K562 (cell line): ENCODE measurements around the gene CD9. TPM values are rescaled to one million over a fixed set of nuclear protein-coding genes. Genes with fewer than 3 reads are reported as not detected.

ENCODE experiments used
- CBFA2T3 ChIP-seq: fragments of 450-650 bp; IDR thresholded peaks from 2 replicates; pipeline ENCODE4 v1.6.1; 2017
- ETV1 ChIP-seq: fragments of 450-650 bp; conservative IDR thresholded peaks from 2 replicates; pipeline ENCODE4 v1.6.1; 2016; ENCODE audit warnings: missing genetic modification characterization, control low read depth, low read depth, missing compliant biosample characterization
- HDAC1 ChIP-seq, 2 experiments: fragments of 450-650 bp; IDR thresholded peaks; 2 replicates each; pipeline ENCODE4 v1.6.1; 2016 to 2017; ENCODE audit warnings: inconsistent platforms in 1 of 2, mild to moderate bottlenecking in 1 of 2, moderate library complexity in 1 of 2
- KLF16 ChIP-seq: IDR thresholded peaks from 2 replicates; pipeline ENCODE4 v1.6.1; 2016; ENCODE audit warnings: antibody characterized with exemption
- MAZ ChIP-seq, 2 experiments: fragments of 450-650 bp in 1 of 2; sonication (generic) in 1 of 2; formaldehyde crosslinking; IDR thresholded peaks in 1 of 2; conservative IDR thresholded peaks in 1 of 2; 2 replicates each; pipeline versions ENCODE4 v1.4.0 to v1.5.0; 2020; ENCODE audit warnings: mild to moderate bottlenecking in 1 of 2, missing genetic modification reagents in 1 of 2
- NCOA1 ChIP-seq: fragments of 450-650 bp; IDR thresholded peaks from 2 replicates; pipeline ENCODE4 v1.6.1; 2016; ENCODE audit warnings: low read depth
- NR2C1 ChIP-seq, 2 experiments: fragments of 450-650 bp; IDR thresholded peaks; 2 replicates each; pipeline ENCODE4 v1.6.1; 2017; ENCODE audit warnings: mild to moderate bottlenecking in 2 of 2, antibody characterized with exemption in 1 of 2, inconsistent platforms in 1 of 2, missing compliant biosample characterization in 1 of 2, missing genetic modification characterization in 1 of 2
- POLR2AphosphoS5 ChIP-seq: IDR thresholded peaks from 2 replicates; pipeline ENCODE4 v1.6.1; 2011; ENCODE audit warnings: mild to moderate bottlenecking, low read depth, low read length, moderate library complexity; ENCODE audit not compliant: control insufficient read depth, insufficient read depth
- POLR2B ChIP-seq: fragments of 450-650 bp; IDR thresholded peaks from 2 replicates; pipeline ENCODE4 v1.6.1; 2018; ENCODE audit warnings: low read depth; ENCODE audit not compliant: partially characterized antibody
- REST ChIP-seq, 2 experiments: fragments of 450-650 bp; formaldehyde crosslinking in 1 of 2; IDR thresholded peaks; 2 replicates each; pipeline versions ENCODE4 v1.4.0 to v1.6.1; 2014 to 2020; ENCODE audit warnings: mild to moderate bottlenecking in 2 of 2, borderline replicate concordance in 1 of 2, low read depth in 1 of 2
- RFX1 ChIP-seq: fragments of 450-650 bp; IDR thresholded peaks from 2 replicates; pipeline ENCODE4 v1.6.1; 2016; ENCODE audit warnings: mild to moderate bottlenecking, moderate library complexity
- STAT5A ChIP-seq: IDR thresholded peaks from 2 replicates; pipeline ENCODE4 v1.6.1; 2012; ENCODE audit warnings: low read length, inconsistent platforms, borderline replicate concordance
- TEAD4 ChIP-seq, 2 experiments: sonication (generic) in 1 of 2; formaldehyde crosslinking in 1 of 2; IDR thresholded peaks; 2 replicates each; pipeline versions ENCODE4 v1.6.1 to v1.8.0; 2012 to 2022; ENCODE audit warnings: borderline replicate concordance in 1 of 2, inconsistent platforms in 1 of 2, low read length in 1 of 2, mild to moderate bottlenecking in 1 of 2, missing genetic modification reagents in 1 of 2
- VEZF1 ChIP-seq: fragments of 200-800 bp; sonication (Bioruptor generic); IDR thresholded peaks from 2 replicates; pipeline ENCODE4 v1.6.1; 2017; ENCODE audit warnings: missing genetic modification characterization, missing compliant biosample characterization
- ZNF197 ChIP-seq: fragments of 200-800 bp; sonication (Bioruptor generic); IDR thresholded peaks from 2 replicates; pipeline ENCODE4 v1.6.1; 2016; ENCODE audit warnings: low read depth, missing genetic modification characterization, missing compliant biosample characterization
- polyA plus RNA-seq, 8 experiments: library from polyadenylated mRNA; depleted of rRNA in 4 of 8; stranded (reverse) in 5 of 8; unstranded in 3 of 8; fragments of >200 nt; fragmentation: Nextera tagmentation in 2 of 8; fragmentation: Illumina TruSeq in 1 of 8; extraction: Ambion mirVana in 2 of 8; extraction: Trizol in 1 of 8; gene quantifications; 2 replicates each; pipeline versions ENCODE4 v1.2.1 to v1.2.3, GENCODE V29; 2011 to 2014; ENCODE audit warnings: inconsistent platforms in 1 of 8, missing spikeins in 1 of 8
- total RNA-seq, 7 experiments: library from RNA; depleted of rRNA in 6 of 7; stranded (reverse); fragments of >200 nt in 6 of 7; fragmentation: Illumina TruSeq in 2 of 7; extraction: Trizol in 2 of 7; gene quantifications; 2 replicates each; pipeline versions ENCODE4 v1.2.1 to v1.2.3, GENCODE V29; 2011 to 2021; ENCODE audit warnings: low replicate concordance in 1 of 7
- TF ChIP-seq, protein P1 (sequence below): fragments of 250-450 bp; sonication (Bioruptor Pico); IDR thresholded peaks from 2 replicates; pipeline ENCODE4 v1.8.0; 2022; ENCODE audit warnings: moderate library complexity, mild to moderate bottlenecking, inconsistent platforms

Gene CD9
- total and polyA plus RNA-seq, 9 of the 15 experiments (the other 6 are each of a cell fraction or from before 2014, with no cell fraction given), result 0.43 to 5.6 (median 0.62) TPM

GRCh38 chr12:6263931-6264330 is 63.7 kb downstream of the CD9 start (continued):
- peak; percentile 98 for TF ChIP-seq TEAD4 (IDR thresholded peaks at IDR 0.05; ENCODE audit: low read length)
- TF ChIP-seq TEAD4 (CRISPR knock-in tag; IDR thresholded peaks at IDR 0.05; ENCODE audit: borderline replicate concordance), result no peak
- peak; percentile 55 for TF ChIP-seq RFX1
- peak in 1 of 2 experiments; percentile 49; a peak in 1 of 4 replicates for TF ChIP-seq MAZ (CRISPR knock-in tag; conservative IDR thresholded peaks at IDR 0.05 in 1 of 2, IDR thresholded peaks at IDR 0.05 in 1 of 2)
- TF ChIP-seq HDAC1 (IDR thresholded peaks at IDR 0.05), result peak in 1 of 2 experiments; percentile 77; a peak in 2 of 4 replicates
- TF ChIP-seq NR2C1 (IDR thresholded peaks at IDR 0.05), result no peak
- peak; percentile 38; the same call in 1 of the 2 replicates for TF ChIP-seq NR2C1 (tag; IDR thresholded peaks at IDR 0.05)
- no peak for TF ChIP-seq POLR2B
- TF ChIP-seq STAT5A, result peak; percentile 81
- TF ChIP-seq, protein P1, sequence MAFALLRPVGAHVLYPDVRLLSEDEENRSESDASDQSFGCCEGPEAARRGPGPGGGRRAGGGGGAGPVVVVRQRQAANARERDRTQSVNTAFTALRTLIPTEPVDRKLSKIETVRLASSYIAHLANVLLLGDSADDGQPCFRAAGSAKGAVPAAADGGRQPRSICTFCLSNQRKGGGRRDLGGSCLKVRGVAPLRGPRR (CRISPR knock-in tag), result no peak
- TF ChIP-seq ZNF197, result 0 out of 2 replicates have a peak, but pooled peaks have one; percentile 62
- TF ChIP-seq VEZF1 (CRISPR knock-in tag), result peak; percentile 37; the same call in 1 of the 2 replicates
- peak; percentile 98 for TF ChIP-seq CBFA2T3
- TF ChIP-seq NCOA1, result peak; percentile 63; the same call in 1 of the 2 replicates
- TF ChIP-seq ETV1, result 0 out of 2 replicates have a peak, but pooled peaks have one; percentile 26
- TF ChIP-seq KLF16, result peak; percentile 94
- TF ChIP-seq POLR2AphosphoS5, result peak; percentile 90
- peak; percentile 35; the same call in 1 of the 2 replicates for TF ChIP-seq REST (IDR thresholded peaks at IDR 0.05; ENCODE audit: borderline replicate concordance)
- no peak for TF ChIP-seq REST (CRISPR knock-in tag; IDR thresholded peaks at IDR 0.05; ENCODE audit: low read depth)
